ENCODE data around the gene TSPAN32.

TSPAN32 gene

DNA sequence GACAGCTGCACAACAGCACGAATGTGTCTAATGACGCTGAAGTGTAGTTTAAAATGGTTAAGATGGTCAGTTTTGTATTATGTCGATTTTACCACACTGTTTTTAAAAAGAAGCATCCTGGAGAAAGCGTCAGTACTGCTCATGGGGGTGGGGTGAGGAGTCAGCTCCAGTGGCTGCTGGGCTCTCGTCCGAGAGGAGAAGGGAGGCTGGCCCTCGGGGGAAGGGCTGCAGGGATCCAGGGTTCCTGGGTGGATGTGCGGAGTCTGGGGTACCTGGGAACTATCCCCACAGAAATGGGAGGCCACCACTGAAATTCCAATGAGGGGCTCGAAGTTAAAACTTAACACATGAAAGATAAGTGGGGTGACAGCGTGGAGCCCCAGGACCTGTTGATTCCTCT, 12.0 kb upstream of the TSPAN32 start:
- DNase-seq = no peak

DNA sequence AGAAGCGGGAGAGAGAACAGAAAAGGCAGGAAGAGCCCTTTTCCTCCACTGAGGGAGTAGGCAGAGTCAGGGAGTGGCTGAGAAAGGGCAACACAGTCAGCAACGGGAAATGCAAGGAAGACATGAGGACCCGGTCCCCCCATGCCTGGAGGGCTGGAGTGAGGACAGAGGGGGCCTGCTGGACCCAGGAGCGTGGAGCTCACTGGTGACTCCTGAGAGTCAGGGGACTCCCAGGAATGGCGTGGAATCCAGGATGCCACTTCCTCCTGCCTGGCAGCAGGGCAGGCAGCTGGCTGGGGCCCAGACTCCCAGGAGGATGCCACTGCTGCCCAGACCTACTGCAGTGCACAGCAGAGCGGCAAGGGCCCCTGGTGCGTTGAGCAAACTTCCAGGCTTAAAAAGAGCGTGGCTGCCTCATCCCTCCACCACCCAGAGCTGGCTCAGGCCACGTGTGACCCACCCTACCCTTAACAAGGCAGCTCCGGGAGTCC, 11.4 kb upstream of the TSPAN32 start:
- no peak for DNase-seq

DNA sequence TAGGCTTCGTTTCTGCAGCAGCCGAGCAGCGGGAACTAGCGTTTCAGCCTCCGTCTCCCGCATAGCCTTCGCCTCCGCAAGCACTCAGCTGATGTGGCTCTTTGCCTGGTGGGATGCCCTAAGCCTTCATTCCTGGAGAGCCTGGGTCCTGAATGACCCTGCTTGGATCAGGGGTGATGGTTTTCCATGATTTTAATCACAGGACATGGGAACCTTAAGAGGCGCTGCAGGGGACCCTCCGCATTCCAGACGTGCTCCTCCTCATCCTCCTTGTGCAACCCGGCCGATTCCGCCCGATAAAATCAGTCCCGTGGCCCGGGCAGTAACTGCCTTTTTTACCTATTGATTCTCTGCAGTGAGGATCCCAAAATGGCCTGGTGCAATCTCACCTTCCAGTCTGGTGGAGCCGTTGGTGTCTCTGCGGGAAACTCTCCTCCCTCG, 8.3 kb upstream of the TSPAN32 start:
- DNase-seq = no peak

DNA sequence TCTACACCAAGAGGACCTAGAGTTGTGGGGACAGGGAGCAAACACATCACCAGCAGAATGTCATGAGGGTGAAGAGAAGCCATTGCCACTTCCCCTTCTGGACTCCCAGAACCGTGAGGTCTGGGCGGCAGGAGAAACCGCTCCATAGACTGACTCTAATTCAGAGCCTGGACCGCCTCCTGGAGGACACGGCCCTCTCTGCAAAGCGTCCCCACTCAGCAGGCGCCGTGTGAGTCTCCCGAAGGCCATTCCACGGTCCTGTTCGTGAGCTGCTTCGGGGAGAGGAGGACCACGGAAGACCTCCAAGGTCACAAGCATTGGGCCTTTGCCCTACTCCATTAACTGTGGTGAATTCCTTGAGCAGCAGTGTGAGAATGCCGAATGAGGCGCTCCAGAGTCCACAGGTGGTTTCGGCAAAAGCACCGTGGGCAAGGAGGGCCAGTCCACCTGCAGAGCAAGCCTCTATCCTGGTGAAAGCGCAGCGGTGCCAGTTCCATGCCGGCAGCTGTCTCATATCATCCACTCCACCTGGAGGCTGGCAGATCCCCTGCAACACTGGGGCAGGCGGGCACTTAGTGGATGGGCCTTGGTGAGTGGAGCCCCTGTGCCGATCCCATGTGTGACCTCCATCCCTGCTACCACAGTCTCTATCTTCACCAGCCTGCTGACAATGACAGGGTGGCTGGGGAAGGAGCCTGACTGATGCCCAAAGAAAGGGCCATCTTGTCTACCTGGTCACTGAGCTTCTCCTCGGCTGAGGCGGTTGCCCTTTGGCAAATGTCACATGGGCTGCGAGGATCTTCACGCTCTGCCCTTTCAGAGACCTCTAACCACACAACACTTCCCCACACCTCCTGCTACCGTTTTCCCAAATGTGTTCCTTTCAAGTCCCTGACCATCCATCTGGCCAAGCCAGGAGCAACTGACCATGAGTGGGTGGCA, 7.6 kb upstream of the TSPAN32 start:
- no peak for DNase-seq

DNA sequence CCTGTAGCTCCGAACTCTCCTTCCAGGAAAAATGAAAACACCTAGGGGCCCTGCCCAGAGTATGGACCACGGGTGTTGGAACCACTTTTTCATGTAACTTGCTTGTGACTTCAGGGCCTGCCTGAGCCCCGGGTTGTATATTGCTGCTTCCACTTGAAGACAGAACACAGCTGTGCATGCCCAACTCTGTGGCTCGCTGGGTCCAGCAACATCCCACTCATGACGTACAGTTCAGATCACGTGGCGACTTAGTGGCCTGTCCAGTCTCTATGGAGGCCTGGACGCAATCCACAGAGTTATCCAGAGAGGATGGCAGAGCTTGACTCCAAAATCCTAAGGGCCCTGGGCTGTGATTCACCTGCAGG, 6.9 kb upstream of the TSPAN32 start:
- no peak for DNase-seq

DNA sequence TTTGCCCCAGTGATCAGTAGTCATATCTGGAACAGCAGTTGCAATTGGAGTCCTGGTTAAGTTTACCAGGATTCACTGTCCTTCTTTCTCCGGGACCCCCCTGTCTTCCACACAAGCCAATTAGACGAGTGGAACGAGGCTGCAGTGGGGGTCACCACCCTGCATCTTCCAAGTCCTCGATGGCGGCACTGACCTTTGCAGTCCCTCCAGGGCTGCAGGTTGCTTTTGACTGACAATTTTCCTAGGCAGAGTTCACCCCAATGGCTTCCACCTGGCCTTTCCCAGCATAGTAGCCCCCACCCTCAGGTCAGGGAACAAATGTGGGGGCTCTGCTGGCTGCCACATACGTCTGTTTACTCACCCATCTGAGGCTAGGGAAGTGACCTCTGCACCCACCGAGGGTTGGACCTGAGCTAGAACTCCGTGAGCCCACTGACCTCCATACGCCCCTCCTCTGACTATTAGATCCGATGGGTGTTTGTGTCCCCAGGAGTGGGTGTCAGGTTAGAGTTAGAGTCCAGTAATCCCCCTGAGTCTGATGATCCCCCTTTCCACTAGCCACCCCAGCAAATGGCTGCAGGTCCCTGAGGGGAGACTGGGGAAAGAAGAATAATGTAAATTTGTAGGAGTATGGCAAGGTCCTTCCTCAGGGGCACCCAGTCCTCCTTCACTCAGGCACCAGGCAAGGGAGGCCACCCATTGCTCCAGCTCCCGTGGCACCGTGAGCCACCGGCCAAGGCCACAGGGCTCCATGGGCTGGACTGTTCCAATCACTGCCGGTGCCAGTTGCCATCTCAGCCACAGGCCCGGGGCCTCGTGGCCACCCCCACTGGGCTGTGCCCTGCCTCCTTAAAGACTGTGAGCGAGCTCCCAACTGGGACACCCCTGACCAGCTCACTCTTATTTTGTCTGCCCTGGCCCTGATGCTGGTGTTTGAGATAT, 5.6 kb upstream of the TSPAN32 start:
- DNase-seq = no peak

DNA sequence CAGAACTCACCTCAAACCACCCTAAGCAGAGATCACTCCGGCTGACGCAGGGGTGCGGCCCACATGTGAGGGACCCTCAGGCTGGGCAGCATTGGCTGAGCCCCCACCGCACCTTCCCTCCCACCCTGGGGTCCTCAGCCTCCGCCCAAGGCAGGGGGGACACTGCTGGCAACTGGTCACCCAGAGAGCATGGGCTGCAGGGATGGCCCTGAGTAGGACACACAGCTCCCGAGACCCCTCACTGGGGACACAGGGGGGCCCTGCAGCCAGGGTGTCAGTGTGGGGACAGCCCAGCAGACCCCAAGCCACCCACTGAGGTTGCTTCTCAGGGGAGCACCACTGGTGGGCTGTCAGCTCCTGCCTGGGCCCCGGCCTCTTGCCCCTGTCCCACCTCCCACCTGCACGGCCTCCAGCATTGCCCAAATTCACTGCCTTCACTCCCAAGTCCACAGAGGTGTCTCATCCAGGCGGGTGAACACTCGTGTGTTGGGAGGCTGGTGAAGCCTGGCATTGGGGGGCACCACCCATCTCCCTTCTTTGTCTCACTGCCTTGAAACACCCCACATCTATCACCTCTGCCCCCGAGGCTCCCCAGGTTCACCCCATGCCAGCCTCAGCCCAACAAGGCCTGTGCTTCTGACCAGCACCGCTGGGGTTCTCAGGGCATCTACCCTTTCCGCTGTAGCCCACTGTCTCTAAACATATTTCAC, 4.7 kb upstream of the TSPAN32 start:
- no peak for DNase-seq

DNA sequence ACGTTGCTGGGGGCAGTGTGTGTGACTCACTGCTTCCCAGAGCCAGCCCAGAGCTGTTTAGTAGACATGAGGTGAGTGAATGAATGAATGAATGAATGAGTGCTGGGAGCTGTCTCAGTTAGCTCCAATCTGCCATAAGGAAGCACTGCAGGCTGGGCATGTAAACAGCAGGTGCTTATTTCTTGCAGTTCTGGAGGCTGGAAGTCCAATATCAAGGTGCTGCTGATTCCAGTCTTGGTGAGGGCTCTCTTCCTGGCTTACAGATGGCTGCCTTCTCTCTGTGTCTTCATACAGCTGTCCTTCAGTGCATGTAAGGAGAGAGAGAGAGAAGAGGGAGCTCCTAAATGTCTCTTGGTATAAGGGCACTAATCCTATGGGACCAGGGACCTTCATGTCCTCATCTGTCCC, 4.2 kb upstream of the TSPAN32 start:
- DNase-seq = no peak

DNA sequence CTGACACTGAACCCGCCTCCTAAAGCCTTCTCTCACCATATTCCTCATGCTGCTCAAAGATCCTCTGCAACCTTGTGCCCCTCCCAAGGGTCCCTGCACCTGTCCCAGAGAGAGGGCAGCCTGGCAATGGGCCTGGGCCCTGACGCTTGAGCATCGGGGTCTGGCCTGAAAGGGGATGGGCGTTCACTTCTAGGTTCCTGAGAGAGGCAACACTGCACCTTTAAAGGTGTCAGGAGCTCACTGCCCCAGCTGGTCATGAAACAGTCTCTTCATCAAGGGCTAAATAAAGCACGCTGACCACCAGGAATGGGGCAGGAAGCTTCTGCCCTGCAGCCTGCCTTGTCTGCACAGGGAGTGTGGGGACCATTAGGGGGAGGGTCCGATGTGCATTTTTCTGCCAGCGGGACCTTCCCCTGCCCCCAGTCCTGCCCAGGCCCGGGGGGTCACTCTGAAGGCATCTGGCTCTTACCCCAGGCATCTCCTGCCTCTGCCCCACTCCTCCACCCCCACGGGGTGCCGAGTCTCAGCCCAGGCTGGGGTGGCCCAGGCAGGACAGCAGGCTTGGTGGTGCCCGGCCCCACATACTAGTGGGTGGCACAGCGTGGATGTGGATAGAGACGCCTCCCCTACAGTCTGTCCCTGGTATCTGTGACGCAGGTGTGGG, 3.5 kb upstream of the TSPAN32 start:
- DNase-seq = no peak

DNA sequence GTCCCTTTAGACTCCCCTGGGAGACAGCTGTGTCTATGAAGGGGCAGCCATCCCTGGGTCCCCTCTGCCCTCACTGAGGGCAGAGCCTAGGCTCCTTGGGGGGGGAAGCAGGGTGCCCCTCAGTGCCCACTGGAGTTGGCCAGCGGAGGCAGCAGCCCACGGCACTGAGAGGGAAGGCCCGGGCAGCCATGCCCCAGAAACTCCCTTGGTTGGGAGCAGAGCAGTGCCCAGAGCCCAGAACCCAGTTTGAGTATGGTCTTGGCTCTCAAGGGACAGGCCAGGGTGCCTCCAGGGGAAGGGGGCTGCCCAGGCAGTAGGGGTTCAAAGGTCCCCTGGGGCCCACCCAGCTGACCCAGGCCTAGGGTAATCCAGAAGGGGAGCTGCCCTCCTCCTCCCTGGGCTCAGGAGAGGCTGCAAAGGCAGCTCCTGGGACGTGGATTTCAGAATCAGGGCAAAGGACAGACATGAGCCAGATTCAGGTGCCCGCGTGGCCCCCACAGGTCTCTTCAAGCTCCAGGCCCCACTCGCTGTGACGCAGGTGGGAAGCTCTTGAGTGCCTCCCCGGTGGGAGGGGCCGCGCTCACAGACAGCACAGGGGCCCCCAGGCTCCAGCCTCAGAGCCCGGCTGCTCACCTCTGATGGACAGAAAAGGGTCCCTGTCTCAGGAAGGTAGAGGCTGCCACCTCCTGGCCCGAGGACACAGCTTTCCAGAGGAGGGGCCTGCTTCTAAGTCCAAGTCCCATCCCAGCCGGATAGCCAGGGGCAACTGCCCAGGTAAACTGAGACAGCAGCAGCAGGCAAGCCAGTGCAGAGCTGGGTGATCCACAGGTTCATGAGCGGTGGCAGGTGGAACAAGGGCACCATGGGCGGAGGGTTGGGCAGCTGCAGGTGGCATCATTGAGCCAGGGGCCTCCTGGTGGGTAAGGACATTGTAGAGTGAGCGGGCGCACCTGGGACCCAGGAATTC, 2.7 kb upstream of the TSPAN32 start:
- DNase-seq = no peak

DNA sequence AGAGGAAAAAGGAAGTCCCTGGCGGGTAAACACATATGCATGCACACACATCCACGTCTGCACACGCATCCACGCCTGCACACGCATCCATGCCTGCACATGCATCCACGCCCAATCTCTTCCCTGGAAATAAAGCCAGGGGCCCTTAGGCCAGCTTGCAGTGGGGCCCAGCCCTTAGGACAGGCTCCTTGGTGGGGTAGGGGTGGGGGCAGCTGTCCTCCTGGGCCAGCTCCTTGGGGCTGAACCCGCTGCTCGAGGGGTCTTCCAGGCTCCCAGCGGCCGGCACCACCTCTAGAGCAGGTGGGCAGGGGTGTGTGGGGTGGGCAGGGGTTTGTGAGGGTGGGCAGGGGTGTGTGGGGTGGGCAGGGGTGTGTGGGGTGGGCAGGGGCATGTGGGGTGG, 2.0 kb upstream of the TSPAN32 start:
- DNase-seq = no peak

DNA sequence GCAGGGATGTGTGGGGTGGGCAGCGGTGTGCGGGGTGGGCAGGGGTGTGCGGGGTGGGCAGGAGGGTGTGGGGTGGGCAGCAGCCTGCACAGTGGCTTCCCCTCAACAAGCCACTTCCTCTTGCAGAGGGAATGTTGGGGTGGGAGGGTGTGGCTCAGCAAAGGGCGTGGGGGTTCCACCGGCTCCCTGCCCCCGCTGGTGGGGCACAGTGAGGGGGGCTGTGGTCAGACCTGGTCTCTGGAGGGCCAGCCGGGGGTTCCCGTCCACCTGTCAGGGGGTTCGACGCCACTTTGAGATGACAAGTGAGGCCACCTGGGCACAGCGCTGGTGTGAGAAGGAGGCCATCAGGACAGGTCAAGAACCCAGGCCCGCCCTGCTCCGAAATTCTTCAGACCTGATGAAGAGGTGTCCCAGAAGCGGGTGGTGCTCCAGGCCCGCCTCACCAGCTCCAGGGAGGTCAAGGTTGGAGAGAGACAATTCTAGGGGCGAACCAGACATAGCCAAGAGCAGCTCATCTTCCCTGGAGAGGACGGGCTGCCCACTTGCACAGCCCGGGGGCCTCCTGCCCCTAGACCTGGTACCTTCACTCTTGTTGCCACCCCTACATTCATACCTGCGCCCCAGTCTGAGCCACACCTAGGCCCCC, 1.4 kb upstream of the TSPAN32 start:
- no peak for DNase-seq

DNA sequence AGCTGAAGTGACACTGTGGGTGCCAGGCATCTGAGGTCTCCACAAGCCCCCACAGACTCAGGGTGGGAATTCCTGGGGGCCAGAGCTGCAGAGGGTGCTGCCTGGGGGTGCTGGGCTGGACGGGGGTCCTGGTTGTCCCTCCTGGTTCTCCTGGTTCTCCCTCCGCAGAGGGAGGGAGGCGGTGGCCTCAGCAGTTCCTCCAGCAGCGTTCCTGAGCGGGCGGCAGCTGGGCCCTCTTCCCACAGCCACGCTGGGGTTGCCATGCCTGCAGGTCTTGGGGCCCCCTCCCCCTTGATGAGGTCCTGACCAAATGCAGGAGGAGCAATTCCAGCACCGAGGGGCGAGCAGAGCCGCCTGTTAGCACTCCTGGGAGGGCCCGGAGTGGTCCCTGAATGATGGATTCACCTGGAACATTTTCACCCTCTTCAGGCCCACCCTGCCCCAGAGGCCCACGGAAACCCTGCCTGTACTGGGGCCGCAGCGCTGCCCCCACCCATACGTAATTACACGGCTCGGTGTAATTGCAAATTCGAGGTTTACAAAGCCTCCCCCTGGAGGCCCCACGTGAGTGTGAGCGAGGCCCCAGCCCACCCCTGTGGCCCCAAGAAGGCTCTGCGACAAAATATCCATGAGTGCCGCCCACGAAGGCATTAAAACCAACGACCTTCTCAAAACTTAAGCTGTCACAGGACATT, 730 bp upstream of the TSPAN32 start:
- no peak for DNase-seq

DNA sequence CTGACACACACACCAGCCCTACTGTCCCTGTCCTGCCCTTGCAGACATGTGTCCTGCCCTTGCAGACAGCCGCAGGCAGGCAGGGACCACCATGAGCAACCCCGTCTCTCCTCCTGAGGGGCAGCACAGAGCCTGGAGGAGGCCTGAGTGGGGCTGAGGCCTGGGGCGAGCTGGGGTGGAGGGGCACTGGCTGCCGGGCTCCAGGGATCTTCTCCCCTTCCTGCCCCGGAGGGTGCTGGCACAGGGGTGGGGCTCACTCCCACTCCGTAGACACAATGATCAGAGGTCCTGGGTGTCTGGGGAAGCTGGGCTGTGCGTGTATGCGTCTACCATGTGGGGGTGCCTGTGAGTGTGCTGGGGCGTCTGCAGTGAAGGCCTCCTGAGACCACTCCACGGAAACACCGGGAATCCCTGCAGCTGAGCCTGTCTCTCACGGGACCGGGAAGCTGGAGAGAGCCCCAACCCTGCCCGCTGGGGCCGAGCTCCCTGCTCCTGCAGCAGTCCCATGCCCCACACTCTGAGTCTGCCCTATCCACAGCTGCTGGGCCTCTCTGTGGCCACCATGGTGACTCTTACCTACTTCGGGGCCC, 588 bp downstream of the TSPAN32 start:
- peak; percentile 24 for DNase-seq

DNA sequence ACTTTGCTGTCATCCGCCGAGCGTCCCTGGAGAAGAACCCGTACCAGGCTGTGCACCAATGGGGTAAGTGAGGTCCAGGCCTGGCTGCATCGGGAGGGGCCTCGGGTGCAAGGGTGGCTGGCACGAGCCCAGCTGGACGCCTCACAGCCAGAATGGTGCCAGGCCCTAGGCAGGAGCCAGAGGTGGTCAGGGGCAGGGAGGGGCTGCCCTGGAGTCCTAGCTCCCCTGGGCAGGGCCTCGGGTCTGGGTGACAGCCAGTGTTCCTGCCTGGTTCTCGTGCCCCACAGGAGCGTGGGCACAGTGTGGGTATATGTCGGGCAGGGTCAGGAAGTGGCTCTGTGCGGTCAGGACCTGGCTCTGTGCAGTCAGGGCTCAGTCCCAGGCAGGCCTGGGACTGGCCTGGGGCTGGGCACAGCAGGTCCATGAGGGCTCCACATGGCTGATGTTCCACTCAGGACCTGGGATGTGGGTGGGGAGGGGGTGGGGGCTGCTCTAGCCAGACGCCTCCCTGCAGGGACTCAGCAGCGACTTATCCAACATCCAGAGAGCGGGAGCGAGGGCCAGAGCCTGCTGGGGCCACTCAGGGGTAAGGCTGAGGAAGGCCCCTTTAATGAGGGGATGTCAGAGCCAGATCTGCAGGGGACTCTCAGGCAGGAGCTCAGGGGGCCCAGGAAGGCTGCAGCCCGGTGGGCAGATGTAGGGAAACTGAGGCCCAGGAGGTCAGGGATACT, 1.2 kb downstream of the TSPAN32 start:
- DNase-seq = peak; percentile 11

DNA sequence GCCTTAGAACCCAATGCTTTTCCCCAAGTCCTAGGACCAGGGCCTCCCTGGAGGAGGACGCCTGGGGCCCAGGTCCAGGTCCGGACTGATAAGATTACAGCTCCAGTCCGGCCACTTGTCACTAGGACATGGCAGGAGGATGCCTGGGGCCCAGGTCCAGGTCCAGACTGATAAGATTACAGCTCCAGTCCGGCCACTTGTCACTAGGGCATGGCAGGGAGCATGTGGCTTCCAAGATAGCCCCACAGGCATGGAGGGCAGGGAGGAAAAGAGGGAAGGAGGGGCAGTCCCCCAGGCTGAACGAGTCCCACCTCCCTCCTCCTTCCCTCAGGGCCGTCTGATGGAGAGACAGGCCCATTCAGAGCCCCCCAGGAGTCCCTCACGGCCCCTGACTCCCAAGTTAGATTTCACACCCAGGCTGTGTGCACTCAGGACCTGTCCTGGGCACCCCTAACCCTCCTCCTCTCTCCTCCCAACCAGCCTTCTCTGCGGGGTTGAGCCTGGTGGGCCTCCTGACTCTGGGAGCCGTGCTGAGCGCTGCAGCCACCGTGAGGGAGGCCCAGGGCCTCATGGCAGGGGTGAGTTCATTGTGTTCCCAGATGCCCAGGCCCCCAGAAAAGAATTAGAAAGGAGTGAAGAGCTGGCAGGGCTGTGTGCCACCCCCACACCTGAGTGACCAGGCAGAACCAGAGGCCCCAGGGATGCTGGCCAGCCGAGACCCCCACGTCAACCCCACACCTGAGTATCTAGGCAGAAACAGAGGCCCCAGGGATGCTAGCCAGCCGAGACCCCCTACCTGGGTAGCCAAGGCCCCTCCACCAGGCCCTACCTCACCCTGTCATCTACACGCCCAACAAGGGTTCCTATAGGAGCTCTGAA, 2.1 kb downstream of the TSPAN32 start:
- DNase-seq = no peak

DNA sequence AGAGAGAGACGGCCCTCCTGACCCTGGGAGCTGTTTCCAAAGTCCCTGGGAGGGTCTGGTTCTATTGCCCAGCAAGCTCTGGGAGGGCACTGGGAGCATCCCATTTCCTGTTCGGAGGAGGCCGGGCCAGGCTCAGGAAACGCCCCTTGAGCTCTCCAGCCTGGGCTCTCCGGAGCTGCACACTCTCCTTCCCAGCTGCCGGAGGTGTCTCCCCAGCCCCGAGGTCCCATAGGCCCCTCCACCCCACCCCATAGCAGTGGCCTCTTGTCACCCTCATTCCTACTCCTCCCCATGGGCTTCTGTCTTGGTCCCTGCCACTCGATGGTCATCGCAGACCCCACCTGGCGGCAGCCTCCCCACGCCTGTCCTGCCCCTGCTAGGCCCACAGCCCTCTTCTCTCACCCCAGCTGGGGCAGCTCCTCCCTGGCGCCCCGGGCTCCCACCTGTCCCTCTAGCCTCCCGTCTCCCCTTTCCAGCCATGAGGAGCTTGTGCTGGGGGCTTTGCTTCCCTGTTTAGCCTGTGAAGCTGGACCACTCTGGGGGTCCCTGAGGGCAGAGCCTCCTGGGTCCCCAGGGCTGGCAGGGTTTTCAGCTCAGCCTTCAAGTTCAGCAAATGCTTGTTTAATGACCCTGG, 2.8 kb downstream of the TSPAN32 start:
- DNase-seq = no peak
